ENCODE data around the gene UMAD1. TPM values are rescaled to one million over a fixed set of nuclear protein-coding genes. Genes with fewer than 3 reads are reported as not detected.

The UMAD1 gene
- total RNA-seq, 1 donor from 2014 or later: 16.4 TPM

- intact Hi-C loops (cut with micrococcal nuclease): no loop called here
- Histone ChIP-seq H3K27ac (replicated peaks) (no peak overlapping the region), H3K4me3 (no peak overlapping the region), H3K9me3 (replicated peaks) (no peaks in the 10 kb centered on the region), H3K27me3 (ENCODE audit: low read depth) (no peaks in the 10 kb centered on the region), H3K4me1 (peaks cover 39% of the 10 kb centered on the region), H3K36me3 (no peaks in the 10 kb centered on the region)
- TF ChIP-seq CTCF (IDR thresholded peaks at IDR 0.05; ENCODE audit: borderline replicate concordance): no peak
- no peak for DNase-seq
These were observed 97.1 kb downstream of the UMAD1 start for GRCh38 chr7:7737674-7738073.

GRCh38 chr7:7738177-7738576 lies 97.6 kb downstream of the UMAD1 start:
- Histone ChIP-seq H3K27ac (replicated peaks) (no peak overlapping the region), H3K4me3 (no peak overlapping the region), H3K9me3 (replicated peaks) (no peaks in the 10 kb centered on the region), H3K27me3 (ENCODE audit: low read depth) (no peaks in the 10 kb centered on the region), H3K4me1 (peaks cover 34% of the 10 kb centered on the region), H3K36me3 (no peaks in the 10 kb centered on the region)
- TF ChIP-seq CTCF (IDR thresholded peaks at IDR 0.05; ENCODE audit: borderline replicate concordance): no peak
- intact Hi-C loops (cut with micrococcal nuclease): no loop called here
- no peak for DNase-seq

- no peak for TF ChIP-seq CTCF (IDR thresholded peaks at IDR 0.05; ENCODE audit: borderline replicate concordance)
- Histone ChIP-seq H3K27me3 (ENCODE audit: low read depth) (no peaks in the 10 kb centered on the region), H3K36me3 (no peaks in the 10 kb centered on the region), H3K4me1 (peaks cover 32% of the 10 kb centered on the region), H3K9me3 (replicated peaks) (no peaks in the 10 kb centered on the region), H3K4me3 (no peak overlapping the region), H3K27ac (replicated peaks) (no peak overlapping the region)
- intact Hi-C loops (cut with micrococcal nuclease): no loop called here
- no peak for DNase-seq
These were observed 98.1 kb downstream of the UMAD1 start for GRCh38 chr7:7738622-7739021.

- intact Hi-C loops (cut with micrococcal nuclease): no loop called here
- H3K27ac ChIP-seq (replicated peaks): no peak overlapping the region
These were observed 98.9 kb downstream of the UMAD1 start for GRCh38 chr7:7739204-7740036.

GRCh38 chr7:7740037-7740355 lies 99.4 kb downstream of the UMAD1 start:
- Histone ChIP-seq H3K4me3 (no peak overlapping the region), H3K36me3 (no peaks in the 10 kb centered on the region), H3K27ac (replicated peaks) (no peak overlapping the region), H3K4me1 (peaks cover 25% of the 10 kb centered on the region), H3K27me3 (ENCODE audit: low read depth) (no peaks in the 10 kb centered on the region), H3K9me3 (replicated peaks) (no peaks in the 10 kb centered on the region)
- intact Hi-C loops (cut with micrococcal nuclease): no loop called here
- no peak for TF ChIP-seq CTCF (IDR thresholded peaks at IDR 0.05; ENCODE audit: borderline replicate concordance)
- DNase-seq: no peak

More at GRCh38 chr7:7739204-7740036, 98.9 kb downstream of the UMAD1 start:
- Histone ChIP-seq H3K9me3 (replicated peaks) (no peaks in the 10 kb centered on the region), H3K4me3 (no peak overlapping the region), H3K27me3 (ENCODE audit: low read depth) (no peaks in the 10 kb centered on the region), H3K4me1 (peaks cover 27% of the 10 kb centered on the region), H3K36me3 (no peaks in the 10 kb centered on the region)
- TF ChIP-seq CTCF (IDR thresholded peaks at IDR 0.05; ENCODE audit: borderline replicate concordance): no peak
- DNase-seq: no peak
